Endothelial cell (in vitro differentiated cells): ENCODE data around the gene TKTL1. TPM values are rescaled to one million over a fixed set of nuclear protein-coding genes. Genes with fewer than 3 reads are reported as not detected.

Source experiments
- DNase-seq: peaks from one replicate; pipeline ENCODE4 v3.0.0; 2021; ENCODE audit warnings: low spot score
- H3K27ac Mint-ChIP-seq: one replicate; pipeline ENCODE4 v1.8.0; 2021; ENCODE audit warnings: mixed read lengths, inconsistent platforms; ENCODE audit not compliant: unreplicated experiment
- H3K27me3 Mint-ChIP-seq: one replicate; pipeline ENCODE4 v1.8.0; 2021; ENCODE audit warnings: mild to moderate bottlenecking, moderate library complexity, mixed read lengths, inconsistent platforms; ENCODE audit not compliant: unreplicated experiment
- H3K36me3 Mint-ChIP-seq: one replicate; pipeline ENCODE4 v1.8.0; 2021; ENCODE audit warnings: mild to moderate bottlenecking, low read depth, mixed read lengths, inconsistent platforms; ENCODE audit not compliant: unreplicated experiment
- H3K4me1 Mint-ChIP-seq: one replicate; pipeline ENCODE4 v1.8.0; 2021; ENCODE audit warnings: mild to moderate bottlenecking, mixed read lengths, inconsistent platforms; ENCODE audit not compliant: unreplicated experiment
- H3K4me3 Mint-ChIP-seq: one replicate; pipeline ENCODE4 v1.8.0; 2021; ENCODE audit warnings: mild to moderate bottlenecking, mixed read lengths, inconsistent platforms; ENCODE audit not compliant: unreplicated experiment
- H3K9me3 Mint-ChIP-seq: one replicate; pipeline ENCODE4 v1.8.0; 2021; ENCODE audit warnings: mixed read lengths, inconsistent platforms; ENCODE audit not compliant: unreplicated experiment
- total RNA-seq: library from RNA; stranded (reverse); fragmentation: NEBNext Ultra II Directional; extraction: Animal tissue kit (Norgen Biotek cat#: 25700); gene quantifications from one replicate; pipeline ENCODE4 v1.2.1, GENCODE V29; 2021; ENCODE audit not compliant: unreplicated experiment
- TF ChIP-seq, protein P1 (sequence below): fragments of 200-600 bp; sonication (generic); IDR thresholded peaks from one replicate; pipeline ENCODE4 v1.5.0; 2021; ENCODE audit warnings: antibody characterized with exemption; ENCODE audit not compliant: unreplicated experiment

TKTL1 gene
- total RNA-seq, 1 donor from 2014 or later: 7.1 TPM

DNA sequence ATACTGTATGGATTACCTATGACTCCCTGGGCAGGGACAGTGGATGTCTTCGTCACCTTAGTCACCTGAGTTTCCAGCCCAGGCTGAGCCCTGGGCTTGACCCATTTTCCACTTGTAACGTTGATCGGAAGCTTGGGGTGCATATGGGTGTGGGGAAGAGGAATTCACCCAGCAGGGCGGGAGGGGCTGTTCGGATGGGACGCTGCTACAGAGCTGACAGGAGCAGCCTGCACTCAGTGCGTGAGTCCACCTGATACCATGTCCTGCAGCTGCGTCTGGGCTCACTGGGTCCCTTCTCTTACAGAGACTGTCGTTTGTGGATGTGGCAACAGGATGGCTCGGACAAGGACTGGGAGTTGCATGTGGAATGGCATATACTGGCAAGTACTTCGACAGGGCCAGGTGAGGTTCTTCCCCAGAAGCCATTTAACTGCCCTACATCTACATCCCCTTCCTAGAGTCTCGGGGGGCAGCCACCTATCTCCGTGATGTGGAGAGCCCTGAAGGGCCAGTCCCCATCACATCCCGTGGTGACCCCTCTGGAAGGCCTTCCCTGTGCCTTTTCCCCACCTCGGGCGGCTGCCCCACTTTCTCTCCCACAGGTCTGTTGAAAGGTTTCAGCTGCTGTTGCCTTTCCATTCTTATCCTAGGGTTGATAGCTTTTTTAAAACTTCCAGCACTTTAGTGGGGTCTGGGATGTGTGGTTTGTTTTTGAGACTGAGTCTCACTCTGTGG is 13.6 kb downstream of the TKTL1 start:
- TF ChIP-seq, protein P1, sequence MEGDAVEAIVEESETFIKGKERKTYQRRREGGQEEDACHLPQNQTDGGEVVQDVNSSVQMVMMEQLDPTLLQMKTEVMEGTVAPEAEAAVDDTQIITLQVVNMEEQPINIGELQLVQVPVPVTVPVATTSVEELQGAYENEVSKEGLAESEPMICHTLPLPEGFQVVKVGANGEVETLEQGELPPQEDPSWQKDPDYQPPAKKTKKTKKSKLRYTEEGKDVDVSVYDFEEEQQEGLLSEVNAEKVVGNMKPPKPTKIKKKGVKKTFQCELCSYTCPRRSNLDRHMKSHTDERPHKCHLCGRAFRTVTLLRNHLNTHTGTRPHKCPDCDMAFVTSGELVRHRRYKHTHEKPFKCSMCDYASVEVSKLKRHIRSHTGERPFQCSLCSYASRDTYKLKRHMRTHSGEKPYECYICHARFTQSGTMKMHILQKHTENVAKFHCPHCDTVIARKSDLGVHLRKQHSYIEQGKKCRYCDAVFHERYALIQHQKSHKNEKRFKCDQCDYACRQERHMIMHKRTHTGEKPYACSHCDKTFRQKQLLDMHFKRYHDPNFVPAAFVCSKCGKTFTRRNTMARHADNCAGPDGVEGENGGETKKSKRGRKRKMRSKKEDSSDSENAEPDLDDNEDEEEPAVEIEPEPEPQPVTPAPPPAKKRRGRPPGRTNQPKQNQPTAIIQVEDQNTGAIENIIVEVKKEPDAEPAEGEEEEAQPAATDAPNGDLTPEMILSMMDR: no peak

DNA sequence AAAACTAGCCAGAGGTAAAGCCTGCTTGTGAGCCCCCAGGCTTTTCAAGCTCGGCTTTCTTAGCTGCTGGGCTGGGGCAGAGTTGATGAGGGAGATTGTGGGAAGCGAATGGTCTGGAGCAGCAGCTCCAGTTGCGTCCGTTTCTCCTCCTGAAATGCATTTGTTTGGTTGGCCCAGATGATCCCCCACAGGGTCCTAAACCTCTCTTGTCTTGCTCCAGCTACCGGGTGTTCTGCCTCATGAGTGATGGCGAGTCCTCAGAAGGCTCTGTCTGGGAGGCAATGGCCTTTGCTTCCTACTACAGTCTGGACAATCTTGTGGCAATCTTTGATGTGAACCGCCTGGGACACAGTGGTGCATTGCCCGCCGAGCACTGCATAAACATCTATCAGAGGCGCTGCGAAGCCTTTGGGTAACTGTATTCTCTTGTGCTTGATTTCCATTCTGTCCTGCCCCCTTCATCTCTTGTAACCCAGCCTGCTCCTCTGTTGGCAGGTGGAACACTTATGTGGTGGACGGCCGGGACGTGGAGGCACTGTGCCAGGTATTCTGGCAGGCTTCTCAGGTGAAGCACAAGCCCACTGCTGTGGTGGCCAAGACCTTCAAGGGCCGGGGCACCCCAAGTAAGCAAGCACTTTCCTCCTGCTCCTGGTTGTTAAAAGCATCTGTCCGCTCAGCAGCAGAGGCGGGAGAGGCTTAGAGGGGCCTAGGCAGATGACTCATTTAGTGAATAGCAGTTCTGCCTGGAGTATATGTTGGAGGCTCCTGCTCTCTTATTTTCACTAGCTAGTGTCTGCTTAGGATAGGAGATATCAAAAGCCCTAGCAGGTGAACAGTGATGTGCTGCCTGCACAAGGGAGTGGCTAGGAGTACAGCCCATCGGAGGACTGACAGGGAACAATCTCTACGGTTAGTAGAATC is 15.3 kb downstream of the TKTL1 start:
- H3K4me3 Mint-ChIP-seq: no peak overlapping the region
- DNase-seq: no peak
- H3K27me3 Mint-ChIP-seq: peaks cover 3% of the 10 kb centered on the region
- H3K4me1 Mint-ChIP-seq: peaks cover 3% of the 10 kb centered on the region
- no peaks in the 10 kb centered on the region for H3K9me3 Mint-ChIP-seq
- H3K27ac Mint-ChIP-seq: no peak overlapping the region
- H3K36me3 Mint-ChIP-seq: no peaks in the 10 kb centered on the region
- TF ChIP-seq, protein P1: no peak

More for the DNA sequence above, 13.6 kb downstream of the TKTL1 start:
- no peak overlapping the region for H3K27ac Mint-ChIP-seq
- peaks cover 3% of the 10 kb centered on the region for H3K27me3 Mint-ChIP-seq
- no peaks in the 10 kb centered on the region for H3K9me3 Mint-ChIP-seq
- no peak overlapping the region for H3K4me3 Mint-ChIP-seq
- no peak for DNase-seq
- peaks cover 3% of the 10 kb centered on the region for H3K4me1 Mint-ChIP-seq
- no peaks in the 10 kb centered on the region for H3K36me3 Mint-ChIP-seq

DNA sequence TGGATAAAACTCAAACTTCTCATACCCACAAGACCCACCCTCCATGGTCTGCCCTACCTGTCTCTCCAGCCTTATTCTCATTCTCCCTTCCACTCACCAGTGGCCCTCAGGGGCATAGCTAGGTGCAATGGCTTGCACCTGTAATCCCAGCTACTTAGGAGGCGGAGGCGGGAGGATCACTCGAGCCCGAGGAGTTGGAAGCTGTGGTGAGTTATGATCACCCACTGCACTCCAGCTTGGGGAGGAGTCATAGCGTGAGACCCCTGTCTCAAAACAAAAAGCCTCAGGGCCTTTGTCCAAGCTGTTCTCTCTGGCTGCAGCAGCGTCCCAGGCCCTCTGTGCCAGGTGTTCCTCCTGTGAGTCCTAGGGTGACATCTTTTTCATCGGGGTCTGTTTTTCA is 16.5 kb downstream of the TKTL1 start:
- H3K9me3 Mint-ChIP-seq: no peaks in the 10 kb centered on the region
- H3K27ac Mint-ChIP-seq: no peak overlapping the region
- DNase-seq: no peak
- peaks cover 3% of the 10 kb centered on the region for H3K27me3 Mint-ChIP-seq
- TF ChIP-seq, protein P1: no peak
- H3K4me1 Mint-ChIP-seq: peaks cover 3% of the 10 kb centered on the region
- H3K36me3 Mint-ChIP-seq: no peaks in the 10 kb centered on the region
- H3K4me3 Mint-ChIP-seq: no peak overlapping the region

DNA sequence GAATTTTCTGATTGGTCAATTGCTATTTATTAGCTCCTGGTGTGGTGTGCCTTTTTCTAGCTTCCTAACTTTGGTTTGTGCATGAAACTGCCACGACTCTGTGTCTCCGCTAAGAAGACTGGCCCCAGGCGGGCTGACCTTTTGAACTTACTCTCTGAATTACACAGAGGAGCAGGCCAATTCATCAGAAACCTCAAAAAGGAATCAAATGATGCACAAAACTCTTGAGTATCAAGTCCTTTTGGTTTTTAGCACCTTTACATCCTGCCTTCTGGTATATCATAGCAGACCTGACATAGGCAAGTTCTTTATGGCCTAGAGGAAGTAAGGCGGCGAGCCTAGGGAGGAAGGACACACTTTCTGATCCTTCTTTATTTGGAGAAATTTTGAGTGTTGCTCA is 17.6 kb downstream of the TKTL1 start:
- no peak for DNase-seq
- Mint-ChIP-seq H3K27ac (no peak overlapping the region), H3K4me1 (peaks cover 3% of the 10 kb centered on the region), H3K27me3 (peaks cover 3% of the 10 kb centered on the region), H3K9me3 (no peaks in the 10 kb centered on the region), H3K4me3 (no peak overlapping the region), H3K36me3 (no peaks in the 10 kb centered on the region)
- TF ChIP-seq, protein P1: no peak
